ENCODE results near the gene KCNIP1. TPM values are rescaled to one million over a fixed set of nuclear protein-coding genes. Genes with fewer than 3 reads are reported as not detected.

The KCNIP1 gene
- total RNA-seq, 2 donors from 2014 or later = not detected

DNA sequence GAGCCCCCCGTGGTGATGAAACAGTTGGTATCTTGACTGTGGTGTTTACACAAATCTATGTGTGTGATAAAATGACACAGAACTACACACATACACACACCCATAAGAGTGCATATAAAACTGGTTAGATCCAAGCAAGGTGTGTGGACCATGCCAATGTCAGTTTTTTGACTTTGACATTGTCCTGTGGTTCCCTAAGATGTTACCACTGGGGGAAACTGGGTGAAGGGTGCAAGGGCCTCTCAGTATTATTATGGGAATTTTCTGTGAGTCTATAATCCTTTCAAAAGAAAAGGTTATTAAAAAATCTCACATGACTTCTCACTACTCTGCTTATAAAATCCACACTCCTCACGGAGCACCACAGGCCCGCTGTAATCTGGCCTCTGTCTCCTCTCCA is 13.4 kb upstream of the KCNIP1 start:
- no peaks in the 10 kb centered on the region for H3K4me1 ChIP-seq (ENCODE audit: control insufficient read depth, insufficient read depth, low read length)
- no peaks in the 10 kb centered on the region for H3K9me3 Mint-ChIP-seq
- no peak overlapping the region for H3K27ac Mint-ChIP-seq
- no peaks in the 10 kb centered on the region for H3K36me3 Mint-ChIP-seq (ENCODE audit: low read depth)
- H3K4me3 Mint-ChIP-seq = no peak overlapping the region
- H3K9me3 ChIP-seq (ENCODE audit: control insufficient read depth, low read length) = no peaks in the 10 kb centered on the region
- TF ChIP-seq, protein P1, sequence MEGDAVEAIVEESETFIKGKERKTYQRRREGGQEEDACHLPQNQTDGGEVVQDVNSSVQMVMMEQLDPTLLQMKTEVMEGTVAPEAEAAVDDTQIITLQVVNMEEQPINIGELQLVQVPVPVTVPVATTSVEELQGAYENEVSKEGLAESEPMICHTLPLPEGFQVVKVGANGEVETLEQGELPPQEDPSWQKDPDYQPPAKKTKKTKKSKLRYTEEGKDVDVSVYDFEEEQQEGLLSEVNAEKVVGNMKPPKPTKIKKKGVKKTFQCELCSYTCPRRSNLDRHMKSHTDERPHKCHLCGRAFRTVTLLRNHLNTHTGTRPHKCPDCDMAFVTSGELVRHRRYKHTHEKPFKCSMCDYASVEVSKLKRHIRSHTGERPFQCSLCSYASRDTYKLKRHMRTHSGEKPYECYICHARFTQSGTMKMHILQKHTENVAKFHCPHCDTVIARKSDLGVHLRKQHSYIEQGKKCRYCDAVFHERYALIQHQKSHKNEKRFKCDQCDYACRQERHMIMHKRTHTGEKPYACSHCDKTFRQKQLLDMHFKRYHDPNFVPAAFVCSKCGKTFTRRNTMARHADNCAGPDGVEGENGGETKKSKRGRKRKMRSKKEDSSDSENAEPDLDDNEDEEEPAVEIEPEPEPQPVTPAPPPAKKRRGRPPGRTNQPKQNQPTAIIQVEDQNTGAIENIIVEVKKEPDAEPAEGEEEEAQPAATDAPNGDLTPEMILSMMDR (conservative IDR thresholded peaks at IDR 0.05) = no peak
- no peak for DNase-seq
- no peak overlapping the region for H3K9ac ChIP-seq (ENCODE audit: extremely low read depth, low read length, poor library complexity, severe bottlenecking)
- H3K4me3 ChIP-seq (ENCODE audit: low read length) = no peak overlapping the region
- no peaks in the 10 kb centered on the region for H3K36me3 ChIP-seq (ENCODE audit: control insufficient read depth, insufficient read depth, low read length)
- H3K27me3 Mint-ChIP-seq (ENCODE audit: insufficient read depth) = peaks cover 12% of the 10 kb centered on the region
- 73 to 86% methylated on average over 2 to 3 of the region's 3 CpGs for WGBS, 2 experiments (ENCODE audit: insufficient coverage in 1 of 2, insufficient read length in 1 of 2)
- no peak overlapping the region for H3K27ac ChIP-seq (ENCODE audit: low read depth, low read length)
- peaks cover 11% of the 10 kb centered on the region for H3K4me1 Mint-ChIP-seq
- H3K27me3 ChIP-seq (ENCODE audit: control insufficient read depth, insufficient read depth, low read length, poor library complexity, severe bottlenecking) = peaks cover 7% of the 10 kb centered on the region

DNA sequence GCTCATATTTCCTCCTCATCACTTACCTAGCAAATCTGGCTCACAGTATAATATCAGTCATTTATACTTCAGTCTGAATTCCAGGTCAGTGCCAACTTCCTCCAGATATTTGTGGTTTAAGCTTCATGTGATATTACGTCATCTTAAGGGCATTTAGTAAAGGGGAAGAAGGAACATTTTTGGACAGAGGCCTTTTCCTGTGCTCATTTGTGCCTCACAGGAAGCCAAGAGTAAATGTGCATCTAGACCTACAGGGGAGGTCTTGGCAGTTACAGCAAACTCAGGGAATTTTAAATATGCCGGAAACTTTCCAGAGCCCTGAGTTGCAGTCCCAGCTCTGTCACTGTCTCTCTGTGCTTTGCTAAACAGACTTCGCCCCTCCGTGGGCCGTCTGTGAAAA is 12.3 kb upstream of the KCNIP1 start:
- peaks cover 11% of the 10 kb centered on the region for H3K4me1 Mint-ChIP-seq
- Histone ChIP-seq H3K4me3 (ENCODE audit: low read length) (no peak overlapping the region), H3K4me1 (ENCODE audit: control insufficient read depth, insufficient read depth, low read length) (no peaks in the 10 kb centered on the region), H3K36me3 (ENCODE audit: control insufficient read depth, insufficient read depth, low read length) (no peaks in the 10 kb centered on the region), H3K9me3 (ENCODE audit: control insufficient read depth, low read length) (no peaks in the 10 kb centered on the region), H3K9ac (ENCODE audit: extremely low read depth, low read length, poor library complexity, severe bottlenecking) (no peak overlapping the region), H3K27ac (ENCODE audit: low read depth, low read length) (no peak overlapping the region), H3K27me3 (ENCODE audit: control insufficient read depth, insufficient read depth, low read length, poor library complexity, severe bottlenecking) (peaks cover 16% of the 10 kb centered on the region)
- H3K4me3 Mint-ChIP-seq = no peak overlapping the region
- no peak overlapping the region for H3K27ac Mint-ChIP-seq
- DNase-seq = no peak
- H3K27me3 Mint-ChIP-seq (ENCODE audit: insufficient read depth) = peaks cover 15% of the 10 kb centered on the region
- no peaks in the 10 kb centered on the region for H3K9me3 Mint-ChIP-seq
- 87 to 94% methylated on average over 5 of the region's 5 CpGs for WGBS, 2 experiments (ENCODE audit: insufficient coverage in 1 of 2, insufficient read length in 1 of 2)
- H3K36me3 Mint-ChIP-seq (ENCODE audit: low read depth) = no peaks in the 10 kb centered on the region
- TF ChIP-seq, protein P1 (conservative IDR thresholded peaks at IDR 0.05) = no peak

DNA sequence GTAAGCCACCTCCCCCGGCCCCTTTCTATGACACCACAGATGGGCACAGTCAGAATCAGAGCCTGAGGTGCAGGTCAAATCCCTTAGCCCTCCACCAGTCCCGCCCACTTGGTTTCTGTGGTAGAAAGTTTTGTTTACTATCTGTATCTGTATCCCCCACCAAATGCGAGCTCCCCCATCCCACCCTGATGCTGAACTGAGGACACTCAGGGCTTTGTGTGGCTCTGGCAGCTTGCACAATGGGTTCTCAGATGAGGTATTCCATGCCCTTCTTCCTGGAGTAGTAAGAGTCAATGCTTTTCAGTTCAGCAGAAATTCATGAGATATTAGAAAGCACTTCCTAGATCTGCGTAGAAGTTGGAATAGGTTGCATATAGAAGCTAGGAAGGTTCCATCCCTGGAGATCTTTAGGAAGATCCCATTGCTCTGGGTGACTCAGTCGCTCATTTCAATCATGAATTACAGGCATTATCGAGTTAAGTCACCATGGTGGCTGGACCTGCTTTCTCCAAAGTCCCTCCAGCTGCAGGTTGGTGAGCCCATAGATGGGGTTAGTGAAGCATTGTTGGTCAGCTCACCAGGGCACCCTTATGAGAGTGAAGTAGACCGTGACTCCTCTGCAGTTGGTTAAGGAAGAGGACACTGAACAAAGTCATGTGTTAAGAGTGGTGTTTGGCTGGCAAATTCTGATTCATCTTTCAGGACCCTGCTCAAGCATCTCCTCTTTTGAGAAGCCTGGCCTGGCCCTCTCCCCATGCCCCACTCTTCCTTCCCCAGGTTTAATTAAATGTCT is 10.6 kb upstream of the KCNIP1 start:
- TF ChIP-seq, protein P1 (conservative IDR thresholded peaks at IDR 0.05) = no peak
- no peaks in the 10 kb centered on the region for H3K9me3 Mint-ChIP-seq
- H3K36me3 ChIP-seq (ENCODE audit: control insufficient read depth, insufficient read depth, low read length) = no peaks in the 10 kb centered on the region
- H3K9me3 ChIP-seq (ENCODE audit: control insufficient read depth, low read length) = no peaks in the 10 kb centered on the region
- H3K27ac Mint-ChIP-seq = no peak overlapping the region
- 93 to 97% methylated on average over 5 to 7 of the region's 7 CpGs for WGBS, 2 experiments (ENCODE audit: insufficient coverage in 1 of 2, insufficient read length in 1 of 2)
- no peak for DNase-seq
- H3K27me3 Mint-ChIP-seq (ENCODE audit: insufficient read depth) = peaks cover 20% of the 10 kb centered on the region
- peaks cover 32% of the 10 kb centered on the region for H3K27me3 ChIP-seq (ENCODE audit: control insufficient read depth, insufficient read depth, low read length, poor library complexity, severe bottlenecking)
- peaks cover 11% of the 10 kb centered on the region for H3K4me1 Mint-ChIP-seq
- H3K4me3 Mint-ChIP-seq = no peak overlapping the region
- no peak overlapping the region for H3K4me3 ChIP-seq (ENCODE audit: low read length)
- H3K9ac ChIP-seq (ENCODE audit: extremely low read depth, low read length, poor library complexity, severe bottlenecking) = no peak overlapping the region
- no peaks in the 10 kb centered on the region for H3K4me1 ChIP-seq (ENCODE audit: control insufficient read depth, insufficient read depth, low read length)
- H3K27ac ChIP-seq (ENCODE audit: low read depth, low read length) = no peak overlapping the region
- H3K36me3 Mint-ChIP-seq (ENCODE audit: low read depth) = no peaks in the 10 kb centered on the region
